ENCODE measurements around the gene VHLL.
A peak's percentile ranks its signal among the peaks of the same experiment; 100 is the strongest.

Gene VHLL

GRCh38 chr1:156257711-156258110, 41.4 kb downstream of the VHLL start:
- no peak for DNase-seq (ENCODE audit: low spot score)

DNA sequence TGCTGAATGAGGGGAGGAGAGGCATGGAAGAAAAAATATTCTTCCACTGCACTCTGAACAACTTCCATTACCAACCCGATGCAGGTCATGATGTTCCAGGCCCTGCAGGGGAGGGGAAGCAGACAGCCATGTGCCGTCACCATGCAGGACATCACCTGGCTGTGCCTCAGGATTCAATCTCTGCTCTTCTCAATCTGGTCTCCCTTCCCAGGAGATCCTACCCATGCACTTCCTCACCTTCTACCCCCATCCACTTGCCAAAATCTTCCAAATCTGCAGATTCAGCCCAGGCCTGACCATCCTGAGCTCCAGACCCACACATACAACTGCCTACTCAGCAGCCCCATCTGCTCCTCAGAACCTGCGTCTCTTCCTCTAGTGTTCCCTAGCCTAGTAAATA, 45.5 kb downstream of the VHLL start:
- peak; percentile 59 for DNase-seq (ENCODE audit: low spot score)

DNA sequence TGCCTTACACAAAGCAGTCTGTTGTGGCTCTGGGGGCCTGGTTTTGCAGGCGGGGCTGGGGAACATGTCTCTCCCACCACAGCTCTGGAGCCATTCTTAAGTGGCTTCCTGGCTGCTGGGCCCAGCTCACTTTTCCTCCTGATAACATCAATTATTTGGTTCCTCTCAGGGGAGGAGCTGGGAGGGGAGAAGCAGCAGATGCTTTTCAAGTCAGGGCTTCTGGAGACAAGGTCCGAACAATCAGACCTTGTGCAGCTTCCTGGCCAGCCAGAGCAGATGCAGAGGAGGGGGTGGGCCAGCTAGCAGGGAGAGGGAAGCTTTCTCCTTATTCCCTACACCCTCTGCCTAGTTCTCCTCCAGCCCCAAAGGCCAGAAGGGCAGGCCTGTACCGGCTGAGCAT, 47.6 kb downstream of the VHLL start:
- DNase-seq (ENCODE audit: low spot score) = no peak

- DNase-seq (ENCODE audit: low spot score) = no peak
Observed at GRCh38 chr1:156249593-156249992, 49.5 kb downstream of the VHLL start.

All from cerebellar cortex (tissue), 1 donor.